NCI-H69 (cell line): ENCODE results near the gene ARL15.

Source experiments
- DNase-seq: peaks from one replicate; lab custom pipeline; 2025; lab: John Stamatoyannopoulos, UW

ARL15 gene

GRCh38 chr5:54148067-54148845, 162.1 kb downstream of the ARL15 start:
- peak; percentile 81 for DNase-seq

GRCh38 chr5:54146916-54147315, 163.5 kb downstream of the ARL15 start:
- peak; percentile 63 for DNase-seq

GRCh38 chr5:54146390-54146789, 164.0 kb downstream of the ARL15 start:
- peak; percentile 16 for DNase-seq

- no peak for DNase-seq
Observed at GRCh38 chr5:54140247-54140840, 170.0 kb downstream of the ARL15 start.

- DNase-seq = no peak
Observed at GRCh38 chr5:54136516-54137440, 173.6 kb downstream of the ARL15 start.

- DNase-seq = no peak
Observed at GRCh38 chr5:54135042-54135441, 175.3 kb downstream of the ARL15 start.

- DNase-seq = no peak
Observed at GRCh38 chr5:54133917-54134316, 176.5 kb downstream of the ARL15 start.

GRCh38 chr5:54120473-54120872, 189.9 kb downstream of the ARL15 start:
- no peak for DNase-seq

GRCh38 chr5:54117957-54118356, 192.4 kb downstream of the ARL15 start:
- no peak for DNase-seq

- DNase-seq = peak; percentile 97
Observed at GRCh38 chr5:54115735-54116403, 194.5 kb downstream of the ARL15 start.

- DNase-seq = no peak
Observed at GRCh38 chr5:54113060-54113459, 197.3 kb downstream of the ARL15 start.

GRCh38 chr5:54109626-54110330, 200.6 kb downstream of the ARL15 start:
- DNase-seq = peak; percentile 76

- DNase-seq = no peak
Observed at GRCh38 chr5:54108136-54108535, 202.2 kb downstream of the ARL15 start.

- DNase-seq = peak; percentile 98
Observed at GRCh38 chr5:54103871-54104270, 206.5 kb downstream of the ARL15 start.

- no peak for DNase-seq
Observed at GRCh38 chr5:54098267-54098666, 212.1 kb downstream of the ARL15 start.

- no peak for DNase-seq
Observed at GRCh38 chr5:54095969-54096368, 214.4 kb downstream of the ARL15 start.

GRCh38 chr5:54094706-54095105, 215.7 kb downstream of the ARL15 start:
- DNase-seq = no peak

- no peak for DNase-seq
Observed at GRCh38 chr5:54093861-54094260, 216.5 kb downstream of the ARL15 start.

- DNase-seq = peak; percentile 97
Observed at GRCh38 chr5:54093081-54093492, 217.3 kb downstream of the ARL15 start.

GRCh38 chr5:54091307-54092130, 218.9 kb downstream of the ARL15 start:
- peak; percentile 94 for DNase-seq
